Activated B cell treated with CpG ODN at 0.5 μM for 24 hours (primary cell): ENCODE data around the gene INTS13. TPM values are rescaled to one million over a fixed set of nuclear protein-coding genes. Genes with fewer than 3 reads are reported as not detected.

Source experiments
- ATAC-seq: fragments of 200-7000 bp; cut with Tn5 transposase; one replicate; pipeline ENCODE4 v1.10.0; 2021; ENCODE audit warnings: low read depth, mild to moderate bottlenecking, moderate library complexity
- CTCF ChIA-PET: fragments of 350-600 bp; sonication (Branson Sonifier 250); formaldehyde crosslinking; loops from one replicate; lab custom pipeline; 2021; ENCODE audit warnings: antibody characterized with exemption; lab: Charles Lee
- POLR2A ChIA-PET: fragments of 350-600 bp; sonication (Branson Sonifier 250); formaldehyde crosslinking; loops from one replicate; lab custom pipeline; 2021; ENCODE audit warnings: antibody characterized with exemption; lab: Charles Lee
- DNase-seq: peaks from one replicate; pipeline ENCODE4 v3.0.0; 2022
- H3K27ac Mint-ChIP-seq: one replicate; pipeline ENCODE4 v1.8.0; 2020; ENCODE audit warnings: mixed read lengths
- H3K27me3 Mint-ChIP-seq: one replicate; pipeline ENCODE4 v1.8.0; 2021; ENCODE audit warnings: mixed read lengths
- H3K36me3 Mint-ChIP-seq: one replicate; pipeline ENCODE4 v1.8.0; 2021; ENCODE audit warnings: low read depth, mixed read lengths
- H3K4me1 Mint-ChIP-seq: one replicate; pipeline ENCODE4 v1.8.0; 2021; ENCODE audit warnings: mixed read lengths
- H3K4me3 Mint-ChIP-seq: one replicate; pipeline ENCODE4 v1.8.0; 2020; ENCODE audit warnings: mild to moderate bottlenecking, mixed read lengths
- H3K9me3 Mint-ChIP-seq: one replicate; pipeline ENCODE4 v1.8.0; 2020; ENCODE audit warnings: mixed read lengths
- CTCF ChIP-seq: fragments of 200-600 bp; IDR thresholded peaks from one replicate; pipeline ENCODE4 v1.8.0; 2022; ENCODE audit warnings: antibody characterized with exemption, mild to moderate bottlenecking
- intact Hi-C: fragments of 100-400 bp; cut with micrococcal nuclease; formaldehyde crosslinking; loops from one replicate; pipeline ENCODE4 v1.15.1; 2024
- total RNA-seq: library from RNA; stranded (reverse); gene quantifications from 2 replicates; pipeline ENCODE4 v1.2.3, GENCODE V29; 2022

INTS13 gene
- total RNA-seq, 1 donor from 2014 or later = 25.0 TPM

- H3K9me3 Mint-ChIP-seq = no peaks in the 10 kb centered on the region
- no peaks in the 10 kb centered on the region for H3K27me3 Mint-ChIP-seq
- DNase-seq (no peak), ATAC-seq (no peak)
- no peaks in the 10 kb centered on the region for H3K36me3 Mint-ChIP-seq
- ChIA-PET POLR2A (interaction anchor here (0.7 to 1.6 kb wide), 2 partner anchors 23 to 130 kb away, joined by 3 to 6 read pairs; partner anchors contain the start of gene ITPR2), CTCF (interaction anchor here (0.8 to 2.2 kb wide), 6 partner anchors 8 to 450 kb away, joined by 3 to 9 read pairs (median 6); no protein-coding TSS in a partner anchor)
- intact Hi-C loops = no loop called here
- H3K27ac Mint-ChIP-seq = no peak overlapping the region
- H3K4me3 Mint-ChIP-seq = no peak overlapping the region
- no peak for TF ChIP-seq CTCF
- no peaks in the 10 kb centered on the region for H3K4me1 Mint-ChIP-seq
Measured at GRCh38 chr12:26855337-26855736, 82.4 kb downstream of the INTS13 start.

Other genes starting within 250 kb of the INTS13 start
- gene ITPR2, start 104.8 kb downstream of the INTS13 start, total RNA-seq = 66.3 and 74.5 TPM in 2 replicates
- 42.7 and 45.0 TPM in 2 replicates for gene FGFR1OP2, start 489 bp upstream of the INTS13 start, total RNA-seq
- gene TM7SF3, start 76.4 kb upstream of the INTS13 start, total RNA-seq = 20.7 and 30.5 TPM in 2 replicates
- gene MED21, start 84.6 kb upstream of the INTS13 start, total RNA-seq = 48.1 and 50.1 TPM in 2 replicates
- gene C12orf71, start 144.6 kb upstream of the INTS13 start, total RNA-seq = not detected in 2 replicates